K562 (cell line): ENCODE data around the gene ANKRD34A. TPM values are rescaled to one million over a fixed set of nuclear protein-coding genes. Genes with fewer than 3 reads are reported as not detected.

Source experiments
- ATAC-seq: fragments of 200-7000 bp; cut with Tn5 transposase; 3 replicates; pipeline ENCODE4 v1.9.1; 2020; ENCODE audit warnings: moderate library complexity
- BruUV-seq: library from RNA; stranded (reverse); fragments of 400-500 nt; replicated peaks from 2 replicates; lab custom pipeline; 2021; lab: Mats Ljungman, UMichigan
- CTCF ChIA-PET: fragments of 300-600 bp; formaldehyde crosslinking; extraction: SDS; loops from one replicate; lab custom pipeline; 2021; ENCODE audit warnings: low intra/inter-chr PET ratio; lab: Yijun Ruan, JAX
- POLR2A ChIA-PET: fragments of 300-600, 350-650 bp; sonication (Branson Sonifier 250); formaldehyde crosslinking; extraction: SDS; loops from one replicate; lab custom pipeline; 2021; ENCODE audit warnings: antibody characterized with exemption, inconsistent platforms; lab: Yijun Ruan, JAX
- DNase-seq, 4 experiments: peaks; one replicate each; pipeline versions ENCODE4 v3.0.0 to v3.0.0-alpha.2; 2011 to 2018; ENCODE audit warnings: low spot score in 3 of 4, mixed read lengths in 3 of 4; ENCODE audit errors: extremely low read depth in 1 of 4
- FAIRE-seq: peaks from 2 replicates; lab custom pipeline; 2011; peaks lifted over from hg19 to GRCh38; lab: Jason Lieb, UNC
- H2AFZ ChIP-seq: 2 replicates; pipeline ENCODE4 v1.6.0; 2011; ENCODE audit warnings: low read depth, low read length, control low read depth, inconsistent platforms
- H3K27ac ChIP-seq: fragments of 200-600 bp; 3 replicates; pipeline ENCODE4 v1.8.0; 2011; ENCODE audit warnings: low read depth, mild to moderate bottlenecking, control low read depth, inconsistent platforms, low read length, moderate library complexity, mixed read lengths; ENCODE audit errors: extremely low read depth
- H3K27me3 ChIP-seq, 2 experiments: fragments of 300-600 bp in 1 of 2; 2 replicates in 1 of 2; 3 replicates in 1 of 2; pipeline versions ENCODE4 v1.6.0 to v1.8.0; 2011; ENCODE audit warnings: inconsistent platforms in 2 of 2, low read length in 2 of 2, mild to moderate bottlenecking in 1 of 2, mixed read lengths in 1 of 2, moderate library complexity in 1 of 2; ENCODE audit not compliant: control insufficient read depth in 2 of 2, insufficient read depth in 2 of 2
- H3K36me3 ChIP-seq: fragments of 300-600 bp; 3 replicates; pipeline ENCODE4 v1.8.0; 2011; ENCODE audit warnings: mild to moderate bottlenecking, low read length, inconsistent platforms; ENCODE audit not compliant: control insufficient read depth, insufficient read depth
- H3K4me1 ChIP-seq, 2 experiments: fragments of 200-600 bp in 1 of 2; replicated peaks in 1 of 2; 2 replicates in 1 of 2; 3 replicates in 1 of 2; pipeline versions ENCODE4 v1.5.1 to v1.8.0; 2011; ENCODE audit warnings: inconsistent platforms in 2 of 2, low read length in 2 of 2, mild to moderate bottlenecking in 1 of 2, mixed read lengths in 1 of 2, moderate library complexity in 1 of 2; ENCODE audit not compliant: control insufficient read depth in 2 of 2, insufficient read depth in 2 of 2
- H3K4me2 ChIP-seq: 2 replicates; pipeline ENCODE4 v1.6.1; 2011; ENCODE audit warnings: low read length, control low read depth, inconsistent platforms, mixed read lengths; ENCODE audit not compliant: insufficient read depth
- H3K4me3 ChIP-seq: fragments of 200-600 bp; sonication (generic), shearing (Covaris generic); 2 replicates; pipeline ENCODE4 v1.5.1; 2016; ENCODE audit warnings: control low read depth, inconsistent platforms
- H3K79me2 ChIP-seq: fragments of 200-600 bp; 3 replicates; pipeline ENCODE4 v1.8.0; 2011; ENCODE audit warnings: low read length, inconsistent platforms; ENCODE audit not compliant: control insufficient read depth, insufficient read depth
- H3K9ac ChIP-seq, 2 experiments: 2 replicates each; pipeline versions ENCODE4 v1.6.0 to v1.6.1; 2011; ENCODE audit warnings: low read depth in 2 of 2, low read length in 2 of 2, control low read depth in 1 of 2, inconsistent platforms in 1 of 2, mild to moderate bottlenecking in 1 of 2, mixed read lengths in 1 of 2; ENCODE audit not compliant: insufficient read depth in 1 of 2
- H3K9me1 ChIP-seq: one replicate; pipeline ENCODE4 v1.6.0; 2011; ENCODE audit warnings: inconsistent platforms, mild to moderate bottlenecking, low read length, moderate library complexity; ENCODE audit not compliant: control insufficient read depth, insufficient read depth
- H3K9me3 ChIP-seq: replicated peaks from 2 replicates; pipeline ENCODE4 v1.5.1; 2011; ENCODE audit warnings: low read depth, low read length, inconsistent platforms; ENCODE audit not compliant: control insufficient read depth, insufficient read depth
- H4K20me1 ChIP-seq: replicated peaks from 2 replicates; pipeline ENCODE4 v1.6.1; 2011; ENCODE audit warnings: low read length, inconsistent platforms, mixed read lengths; ENCODE audit not compliant: control insufficient read depth, insufficient read depth
- CBX5 ChIP-seq: IDR thresholded peaks from 2 replicates; pipeline ENCODE4 v1.6.1; 2014; ENCODE audit warnings: low read depth, borderline replicate concordance
- CREB1 ChIP-seq, 2 experiments: sonication (generic) in 1 of 2; formaldehyde crosslinking in 1 of 2; IDR thresholded peaks; 2 replicates each; pipeline versions ENCODE4 v1.6.1 to v1.8.0; 2012 to 2022; ENCODE audit warnings: inconsistent platforms in 1 of 2, mild to moderate bottlenecking in 1 of 2, missing genetic modification reagents in 1 of 2, moderate library complexity in 1 of 2
- GTF2F1 ChIP-seq: IDR thresholded peaks from 2 replicates; pipeline ENCODE4 v1.6.1; 2011; ENCODE audit warnings: low read depth, low read length, improper control_type of control experiment
- HNRNPUL1 ChIP-seq: fragments of 200-400 bp; formaldehyde crosslinking; IDR thresholded peaks from 2 replicates; pipeline ENCODE4 v1.6.1; 2017; ENCODE audit warnings: low read length
- MLLT1 ChIP-seq, 2 experiments: fragments of 450-650 bp; IDR thresholded peaks; 2 replicates each; pipeline ENCODE4 v1.6.1; 2016
- NFIX ChIP-seq: fragments of 250-450 bp; sonication (Bioruptor Pico); IDR thresholded peaks from 2 replicates; pipeline ENCODE4 v1.4.0; 2020; ENCODE audit warnings: low read depth, mild to moderate bottlenecking, moderate library complexity
- RNF2 ChIP-seq: sonication (generic); IDR thresholded peaks from 2 replicates; pipeline ENCODE4 v1.6.1; 2016
- SAFB ChIP-seq: fragments of 200-400 bp; formaldehyde crosslinking; IDR thresholded peaks from 2 replicates; pipeline ENCODE4 v1.6.1; 2017; ENCODE audit warnings: low read depth, low read length, borderline replicate concordance
- TBL1XR1 ChIP-seq, 2 experiments: IDR thresholded peaks; 2 replicates each; pipeline ENCODE4 v1.6.1; 2012; ENCODE audit warnings: improper control_type of control experiment in 2 of 2, low read length in 2 of 2, mild to moderate bottlenecking in 1 of 2
- THAP7 ChIP-seq: fragments of 250-450 bp; sonication (Bioruptor Pico); IDR thresholded peaks from 2 replicates; pipeline ENCODE4 v1.5.0; 2021
- USF1 ChIP-seq: sonication (generic); formaldehyde crosslinking; IDR thresholded peaks from 2 replicates; pipeline ENCODE4 v1.9.0; 2022; ENCODE audit warnings: mild to moderate bottlenecking, missing genetic modification reagents
- XRCC5 ChIP-seq: fragments of 200-400 bp; formaldehyde crosslinking; IDR thresholded peaks from 2 replicates; pipeline ENCODE4 v1.6.1; 2017; ENCODE audit warnings: low read depth, mild to moderate bottlenecking, low read length
- YBX1 ChIP-seq: fragments of 450-650 bp; IDR thresholded peaks from 2 replicates; pipeline ENCODE4 v1.7.1; 2016; ENCODE audit warnings: mild to moderate bottlenecking
- YY1 ChIP-seq, 3 experiments: IDR thresholded peaks; 2 replicates each; pipeline ENCODE4 v1.6.1; 2011; ENCODE audit warnings: low read length in 2 of 3, mild to moderate bottlenecking in 2 of 3, moderate library complexity in 2 of 3, borderline replicate concordance in 1 of 3, control low read depth in 1 of 3, low read depth in 1 of 3; ENCODE audit not compliant: insufficient read depth in 3 of 3, insufficient replicate concordance in 2 of 3, control insufficient read depth in 1 of 3, insufficient read length in 1 of 3; ENCODE audit errors: extremely low read depth in 1 of 3
- ZNF518B ChIP-seq: fragments of 250-450 bp; sonication (Bioruptor Pico); IDR thresholded peaks from 2 replicates; pipeline ENCODE4 v1.5.0; 2021; ENCODE audit warnings: mild to moderate bottlenecking, moderate library complexity
- ZNF766 ChIP-seq: fragments of 200-800 bp; sonication (Bioruptor generic); conservative IDR thresholded peaks from 2 replicates; pipeline ENCODE4 v1.6.1; 2016; ENCODE audit warnings: missing genetic modification characterization, missing compliant biosample characterization
- ZNF830 ChIP-seq: fragments of 250-450 bp; sonication (Bioruptor Pico); IDR thresholded peaks from 2 replicates; pipeline ENCODE4 v1.5.0; 2021; ENCODE audit warnings: mild to moderate bottlenecking
- ZZZ3 ChIP-seq: fragments of 450-650 bp; IDR thresholded peaks from 2 replicates; pipeline ENCODE4 v1.6.1; 2016; ENCODE audit warnings: antibody characterized with exemption, mild to moderate bottlenecking, moderate library complexity
- WGBS: fragments of 100-300 bp; shearing (Covaris generic); methylation state at CpG from one replicate; pipeline ENCODE4 v1.1.6; 2016; ENCODE audit warnings: low coverage, mixed read lengths; ENCODE audit not compliant: insufficient coverage; ENCODE audit errors: missing lambda C conversion rate; 5-methylcytosine and 5-hydroxymethylcytosine counted together
- in situ Hi-C: fragments of 300-500 bp; cut with MboI; formaldehyde crosslinking; loops from 4 replicates; pipeline ENCODE4 v1.15.0; 2018; ENCODE audit warnings: inconsistent platforms, mixed read lengths
- intact Hi-C: fragments of 100-400 bp; cut with micrococcal nuclease; formaldehyde crosslinking; loops from 2 replicates; pipeline ENCODE4 v1.14.2; 2022
- polyA plus RNA-seq, 8 experiments: library from polyadenylated mRNA; depleted of rRNA in 4 of 8; stranded (reverse) in 5 of 8; unstranded in 3 of 8; fragments of >200 nt; fragmentation: Nextera tagmentation in 2 of 8; fragmentation: Illumina TruSeq in 1 of 8; extraction: Ambion mirVana in 2 of 8; extraction: Trizol in 1 of 8; gene quantifications; 2 replicates each; pipeline versions ENCODE4 v1.2.1 to v1.2.3, GENCODE V29; 2011 to 2014; ENCODE audit warnings: inconsistent platforms in 1 of 8, missing spikeins in 1 of 8
- total RNA-seq, 7 experiments: library from RNA; depleted of rRNA in 6 of 7; stranded (reverse); fragments of >200 nt in 6 of 7; fragmentation: Illumina TruSeq in 2 of 7; extraction: Trizol in 2 of 7; gene quantifications; 2 replicates each; pipeline versions ENCODE4 v1.2.1 to v1.2.3, GENCODE V29; 2011 to 2021; ENCODE audit warnings: low replicate concordance in 1 of 7

Gene ANKRD34A
- total and polyA plus RNA-seq, 9 of the 15 experiments (the other 6 are each of a cell fraction or from before 2014, with no cell fraction given) = 0.06 to 1.6 (median 0.43) TPM

- Histone ChIP-seq H3K9me1 (no peaks in the 10 kb centered on the region), H4K20me1 (no peaks in the 10 kb centered on the region), H3K9me3 (no peaks in the 10 kb centered on the region), H3K79me2 (peaks cover 38% of the 10 kb centered on the region), H3K36me3 (no peaks in the 10 kb centered on the region), H3K9ac (no peak overlapping the region), H3K27me3 (no peaks in the 10 kb centered on the region; a peak in 1 of 5 replicates), H3K4me1 (peaks cover 34 to 39% of the 10 kb centered on the region in 2 experiments; a peak in 4 of 5 replicates), H2AFZ (no peak overlapping the region), H3K27ac (no peak overlapping the region), H3K4me3 (no peak overlapping the region), H3K4me2 (no peak overlapping the region)
- ChIA-PET POLR2A (interaction anchor here (4.0 kb wide), 1 partner anchor 30 kb away, joined by 50 read pairs; no protein-coding TSS in a partner anchor), CTCF (no interaction called here)
- in situ Hi-C loops (no loop called here), intact Hi-C loops (no loop called here)
- no TSS peak for BruUV-seq
- FAIRE-seq (no peak), DNase-seq (no peak), ATAC-seq (no peak)
- WGBS = 60% methylated on average over 1 of the region's 22 CpGs
- TF ChIP-seq TBL1XR1 (IDR thresholded peaks at IDR 0.05; ENCODE audit: low read length in 2 of 2) = no peak
- TF ChIP-seq ZZZ3 = no peak
- no peak for TF ChIP-seq ZNF830 (CRISPR knock-in tag)
- TF ChIP-seq CREB1 (IDR thresholded peaks at IDR 0.05) = no peak
- TF ChIP-seq CREB1 (CRISPR knock-in tag; IDR thresholded peaks at IDR 0.05) = no peak
- no peak for TF ChIP-seq CBX5
- no peak for TF ChIP-seq USF1 (CRISPR knock-in tag)
- no peak for TF ChIP-seq NFIX (CRISPR knock-in tag)
- no peak for TF ChIP-seq RNF2
- TF ChIP-seq XRCC5 = no peak
- TF ChIP-seq HNRNPUL1 = no peak
- TF ChIP-seq ZNF766 = no peak
- TF ChIP-seq YBX1 = no peak
- no peak for TF ChIP-seq YY1 (IDR thresholded peaks at IDR 0.05; ENCODE audit: borderline replicate concordance in 1 of 3, control insufficient read depth in 1 of 3, extremely low read depth in 1 of 3, insufficient read depth in 3 of 3, insufficient read length in 1 of 3, insufficient replicate concordance in 2 of 3, low read depth in 1 of 3, low read length in 2 of 3)
- TF ChIP-seq SAFB = no peak
- no peak for TF ChIP-seq MLLT1 (IDR thresholded peaks at IDR 0.05)
- TF ChIP-seq GTF2F1 = no peak
- TF ChIP-seq THAP7 (CRISPR knock-in tag) = no peak
- TF ChIP-seq ZNF518B = no peak
Observed at GRCh38 chr1:145961109-145961424, 3.3 kb downstream of the ANKRD34A start.
